ENCODE measurements around the gene CBL. TPM values are rescaled to one million over a fixed set of nuclear protein-coding genes. Genes with fewer than 3 reads are reported as not detected.

Gene CBL
- total and polyA plus RNA-seq, 10 of the 15 experiments (the other 5 are each of a cell fraction or from before 2014, with no cell fraction given), result 3.9 to 27.1 (median 9.5) TPM

GRCh38 chr11:119298726-119299125 is 92.6 kb downstream of the CBL start (continued):
- no peak for TF ChIP-seq IRF3 (IDR thresholded peaks at IDR 0.05)
- no peak for TF ChIP-seq HSF1 (IDR thresholded peaks at IDR 0.05; ENCODE audit: low read depth, low read length)
- TF ChIP-seq BCL3 (IDR thresholded peaks at IDR 0.05; ENCODE audit: borderline replicate concordance, insufficient read depth, low read depth, low read length, poor library complexity, severe bottlenecking), result no peak
- no peak for TF ChIP-seq NR2C2 (IDR thresholded peaks at IDR 0.05; ENCODE audit: borderline replicate concordance, control insufficient read depth, insufficient read length, low read depth)

- Histone ChIP-seq H3K79me2 (ENCODE audit: control insufficient read depth, insufficient read depth, low read length) (no peaks in the 10 kb centered on the region), H3K36me3 (ENCODE audit: control insufficient read depth in 2 of 2, insufficient read depth in 2 of 2, low read length in 1 of 2) (peaks cover 10 to 43% of the 10 kb centered on the region in 2 experiments), H4K20me1 (ENCODE audit: control insufficient read depth, insufficient read depth) (no peaks in the 10 kb centered on the region), H3K27me3 (replicated peaks in 1 of 2; ENCODE audit: control insufficient read depth in 2 of 2, insufficient read depth in 2 of 2, low read length in 1 of 2) (no peaks in the 10 kb centered on the region), H3K27ac (ENCODE audit: control insufficient read depth, insufficient read depth) (no peak overlapping the region), H3K9me3 (replicated peaks; ENCODE audit: control insufficient read depth, insufficient read depth, low read length) (no peaks in the 10 kb centered on the region), H2AFZ (ENCODE audit: control insufficient read depth, low read depth, low read length) (no peak overlapping the region), H3K4me1 (ENCODE audit: control insufficient read depth, insufficient read depth, low read length) (no peaks in the 10 kb centered on the region), H3K4me2 (ENCODE audit: control insufficient read depth, insufficient read depth) (no peak overlapping the region), H3K4me3 (no peak overlapping the region), H3K9ac (ENCODE audit: control insufficient read depth, insufficient read depth, low read length) (no peak overlapping the region)
- POLR2A ChIA-PET, result no interaction called here
- SMC1A ChIA-PET (ENCODE audit: uncharacterized antibody, unreplicated experiment), result interaction anchor here (1.6 kb wide), 1 partner anchor 16 kb away, joined by 3 read pairs; no protein-coding TSS in a partner anchor
- no peak for ATAC-seq
- in situ Hi-C loops (cut with MboI), result no loop called here
- 98% methylated on average over 9 of the region's 9 CpGs for WGBS (ENCODE audit: insufficient coverage, insufficient replicate concordance, low lambda C conversion rate, missing lambda C conversion rate)
- no peak for DNase-seq (ENCODE audit: low read depth, low spot score)
- FAIRE-seq, result no peak
- CTCF ChIA-PET, result interaction anchor here (0.7 to 2.5 kb wide), 5 partner anchors 9 to 24 kb away, joined by 3 to 7 read pairs (median 3); no protein-coding TSS in a partner anchor
- intact Hi-C loops (cut with micrococcal nuclease; ENCODE audit: unreplicated experiment), result no loop called here
- no TSS peak for BruUV-seq (replicated peaks)
- RAD21 ChIA-PET (ENCODE audit: unreplicated experiment), result interaction anchor here (0.6 kb wide), 1 partner anchor 156 kb away, joined by 4 read pairs; no protein-coding TSS in a partner anchor
- TF ChIP-seq KAT2A (conservative IDR thresholded peaks at IDR 0.05; ENCODE audit: control insufficient read depth, low read depth, low read length) (no peak), ZBTB4 (CRISPR knock-in tag; IDR thresholded peaks at IDR 0.05) (no peak), REST (IDR thresholded peaks at IDR 0.05; ENCODE audit: low read depth, low read length) (no peak), SUZ12 (IDR thresholded peaks at IDR 0.05; ENCODE audit: unreplicated experiment) (no peak), ZSCAN29 (IDR thresholded peaks at IDR 0.05) (no peak)
These were observed 93.3 kb downstream of the CBL start for GRCh38 chr11:119299416-119299815.

Measured in GM12878 (cell line).